GM23338 (cell line): Measurements from ENCODE around the gene CMIP. TPM values are rescaled to one million over a fixed set of nuclear protein-coding genes. Genes with fewer than 3 reads are reported as not detected.

Experiments
- ATAC-seq: fragments of 200-7000 bp; cut with Tn5 transposase; 3 replicates; pipeline ENCODE4 v1.9.1; 2020
- DNase-seq: peaks from one replicate; pipeline ENCODE4 v3.0.0-alpha.2; 2015; ENCODE audit warnings: low spot score
- H2AFZ ChIP-seq: fragments of 200-600 bp; sonication (generic); 2 replicates; pipeline ENCODE4 v1.8.0; 2016; ENCODE audit warnings: antibody characterized with exemption, mild to moderate bottlenecking, moderate library complexity
- H3F3A ChIP-seq: fragments of 200-600 bp; sonication (generic); replicated peaks from 2 replicates; pipeline ENCODE4 v1.8.0; 2017; ENCODE audit warnings: antibody characterized with exemption, mixed run types, low read depth
- H3K27ac ChIP-seq: fragments of 200-600 bp; sonication (generic); 2 replicates; pipeline ENCODE4 v1.6.1; 2016; ENCODE audit warnings: low read depth
- H3K27me3 ChIP-seq: fragments of 200-600 bp; sonication (generic); 2 replicates; pipeline ENCODE4 v1.8.0; 2016; ENCODE audit warnings: mild to moderate bottlenecking, mixed run types, moderate library complexity; ENCODE audit not compliant: insufficient read depth
- H3K36me3 ChIP-seq: fragments of 200-600 bp; sonication (generic); 2 replicates; pipeline ENCODE4 v1.8.0; 2016; ENCODE audit warnings: mild to moderate bottlenecking; ENCODE audit not compliant: insufficient read depth
- H3K4me1 ChIP-seq: fragments of 200-600 bp; sonication (generic); 2 replicates; pipeline ENCODE4 v1.8.0; 2016; ENCODE audit warnings: mild to moderate bottlenecking, moderate library complexity; ENCODE audit not compliant: insufficient read depth
- H3K4me2 ChIP-seq: fragments of 200-600 bp; sonication (generic); 2 replicates; pipeline ENCODE4 v1.7.1; 2017; ENCODE audit warnings: mixed run types
- H3K4me3 ChIP-seq: fragments of 200-600 bp; sonication (generic); 2 replicates; pipeline ENCODE4 v1.6.1; 2016; ENCODE audit warnings: mixed run types
- H3K79me2 ChIP-seq: fragments of 200-600 bp; sonication (generic); replicated peaks from 2 replicates; pipeline ENCODE4 v1.8.0; 2017; ENCODE audit warnings: mild to moderate bottlenecking; ENCODE audit not compliant: insufficient read depth
- H3K9me2 ChIP-seq: fragments of 200-600 bp; sonication (generic); 2 replicates; pipeline ENCODE4 v1.8.0; 2017; ENCODE audit not compliant: insufficient read depth
- H4K20me1 ChIP-seq: fragments of 200-600 bp; sonication (generic); replicated peaks from 2 replicates; pipeline ENCODE4 v1.8.0; 2017; ENCODE audit warnings: mild to moderate bottlenecking; ENCODE audit not compliant: insufficient read depth
- H3K27ac Mint-ChIP-seq: 2 replicates; pipeline ENCODE4 v1.8.0; 2020; ENCODE audit warnings: inconsistent platforms, mild to moderate bottlenecking, moderate library complexity, mixed read lengths
- H3K27me3 Mint-ChIP-seq: 3 replicates; pipeline ENCODE4 v1.8.0; 2022; ENCODE audit warnings: low read depth, mild to moderate bottlenecking, moderate library complexity, mixed read lengths, inconsistent platforms; ENCODE audit not compliant: insufficient read depth, poor library complexity
- H3K36me3 Mint-ChIP-seq: 3 replicates; pipeline ENCODE4 v1.8.0; 2021; ENCODE audit warnings: low read depth, mild to moderate bottlenecking, inconsistent platforms, moderate library complexity, mixed read lengths
- H3K4me1 Mint-ChIP-seq: 3 replicates; pipeline ENCODE4 v1.8.0; 2020; ENCODE audit warnings: mild to moderate bottlenecking, inconsistent platforms, mixed read lengths
- H3K4me3 Mint-ChIP-seq: 3 replicates; pipeline ENCODE4 v1.8.0; 2021; ENCODE audit warnings: moderate library complexity, mild to moderate bottlenecking, inconsistent platforms, mixed read lengths
- H3K9me3 Mint-ChIP-seq: 3 replicates; pipeline ENCODE4 v1.8.0; 2020; ENCODE audit warnings: moderate library complexity, mild to moderate bottlenecking, inconsistent platforms, mixed read lengths
- CREB1 ChIP-seq: fragments of 250-450 bp; sonication (Bioruptor Pico); IDR thresholded peaks from 2 replicates; pipeline ENCODE4 v1.5.0; 2020; ENCODE audit warnings: low read depth, mild to moderate bottlenecking, moderate library complexity
- EZH2 ChIP-seq: fragments of 200-600 bp; sonication (generic); IDR thresholded peaks from one replicate; pipeline ENCODE4 v1.8.0; 2017; ENCODE audit warnings: antibody characterized with exemption, mild to moderate bottlenecking, low read depth; ENCODE audit not compliant: unreplicated experiment
- EZH2phosphoT487 ChIP-seq: fragments of 200-600 bp; sonication (generic); IDR thresholded peaks from one replicate; pipeline ENCODE4 v1.8.1; 2018; ENCODE audit warnings: antibody characterized with exemption; ENCODE audit not compliant: unreplicated experiment
- JUNB ChIP-seq: IDR thresholded peaks from one replicate; pipeline ENCODE4 v1.6.1; 2016; ENCODE audit warnings: antibody characterized with exemption; ENCODE audit not compliant: unreplicated experiment
- NANOG ChIP-seq: IDR thresholded peaks from 2 replicates; pipeline ENCODE4 v1.6.1; 2016; ENCODE audit warnings: antibody characterized with exemption, borderline replicate concordance
- POLR2AphosphoS5 ChIP-seq: IDR thresholded peaks from 2 replicates; pipeline ENCODE4 v1.6.1; 2016; ENCODE audit warnings: antibody characterized with exemption, low read depth
- STAT1 ChIP-seq: IDR thresholded peaks from one replicate; pipeline ENCODE4 v1.6.1; 2016; ENCODE audit warnings: antibody characterized with exemption; ENCODE audit not compliant: unreplicated experiment
- ZNF114 ChIP-seq: fragments of 250-450 bp; sonication (Bioruptor Pico); IDR thresholded peaks from 2 replicates; pipeline ENCODE4 v1.5.0; 2020; ENCODE audit warnings: mild to moderate bottlenecking, moderate library complexity
- ZNF331 ChIP-seq: fragments of 250-450 bp; sonication (Bioruptor Pico); IDR thresholded peaks from 2 replicates; pipeline ENCODE4 v1.5.0; 2020; ENCODE audit warnings: low read depth, mild to moderate bottlenecking, moderate library complexity
- polyA plus RNA-seq: library from polyadenylated mRNA; unstranded; fragments of >200 nt; fragmentation: Nextera tagmentation; extraction: Ambion mirVana; gene quantifications from 2 replicates; pipeline ENCODE4 v1.2.1, GENCODE V29; 2016
- total RNA-seq: library from RNA; depleted of rRNA; stranded (reverse); fragments of >200 nt; shearing (Covaris generic); gene quantifications from 2 replicates; pipeline ENCODE4 v1.2.3, GENCODE V29; 2014
- TF ChIP-seq, protein P1 (sequence below): IDR thresholded peaks from 2 replicates; pipeline ENCODE4 v1.6.1; 2016; ENCODE audit warnings: antibody characterized with exemption
- TF ChIP-seq, protein P2 (sequence below): IDR thresholded peaks from one replicate; pipeline ENCODE4 v1.6.1; 2018; ENCODE audit warnings: antibody characterized with exemption; ENCODE audit not compliant: unreplicated experiment
- TF ChIP-seq, protein P3 (sequence below), 2 experiments: fragments of 200-600 bp in 1 of 2; sonication (generic) in 1 of 2; conservative IDR thresholded peaks; 2 replicates each; pipeline versions ENCODE4 v1.5.1 to v1.6.1; 2016 to 2017; ENCODE audit warnings: antibody characterized with exemption in 2 of 2, low read depth in 2 of 2, mild to moderate bottlenecking in 2 of 2, moderate library complexity in 1 of 2
- TF ChIP-seq, protein P4 (sequence below): fragments of 250-450 bp; sonication (Bioruptor Pico); IDR thresholded peaks from 2 replicates; pipeline ENCODE4 v1.5.0; 2020; ENCODE audit warnings: mild to moderate bottlenecking, moderate library complexity

CMIP gene
- total and polyA plus RNA-seq, 2 experiments from 2014 or later = 9.5 to 62.3 TPM

DNA sequence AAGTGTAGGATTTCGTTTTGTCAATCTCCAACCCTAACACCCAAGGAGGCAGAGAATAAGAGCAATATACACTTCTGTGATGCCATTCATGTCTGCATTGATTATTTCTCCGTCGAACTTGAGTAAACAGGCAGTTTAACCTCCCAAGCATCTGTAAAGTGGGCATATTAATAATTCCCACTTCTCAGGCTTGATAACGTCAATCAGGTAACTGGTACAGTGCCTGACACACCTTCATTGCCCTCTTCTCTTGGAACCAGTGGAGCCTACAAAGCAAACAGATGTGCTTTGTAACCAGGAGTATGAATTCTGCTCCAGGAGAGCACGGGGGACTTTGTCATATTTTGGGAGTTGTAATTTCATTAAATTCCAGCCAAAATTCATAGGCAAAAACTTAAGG, 302.0 kb downstream of the CMIP start:
- Mint-ChIP-seq H3K27me3 (peaks cover 5% of the 10 kb centered on the region), H3K4me3 (peak overlapping the region; percentile 79), H3K9me3 (no peaks in the 10 kb centered on the region), H3K27ac (peak overlapping the region; percentile 59; the same call in 1 of the 2 replicates), H3K36me3 (no peaks in the 10 kb centered on the region), H3K4me1 (peaks cover 18% of the 10 kb centered on the region; the same call in 2 of the 3 replicates)
- H3K4me1 ChIP-seq = peaks cover 14% of the 10 kb centered on the region; the same call in 1 of the 2 replicates
- DNase-seq (no peak), ATAC-seq (no peak)
- peak overlapping the region; percentile 60 for H3K4me3 ChIP-seq
- H2AFZ ChIP-seq = peak overlapping the region; percentile 98
- no peak overlapping the region for H3K27ac ChIP-seq
- H4K20me1 ChIP-seq = no peaks in the 10 kb centered on the region; the same call in 1 of the 2 replicates
- H3K36me3 ChIP-seq = no peaks in the 10 kb centered on the region
- H3F3A ChIP-seq = no peaks in the 10 kb centered on the region
- TF ChIP-seq ZNF114 (no peak), EZH2phosphoT487 (no peak), CREB1 (CRISPR knock-in tag) (no peak), JUNB (no peak), NANOG (no peak), EZH2 (no peak), ZNF331 (no peak), STAT1 (no peak), POLR2AphosphoS5 (no peak)
- TF ChIP-seq, protein P1, sequence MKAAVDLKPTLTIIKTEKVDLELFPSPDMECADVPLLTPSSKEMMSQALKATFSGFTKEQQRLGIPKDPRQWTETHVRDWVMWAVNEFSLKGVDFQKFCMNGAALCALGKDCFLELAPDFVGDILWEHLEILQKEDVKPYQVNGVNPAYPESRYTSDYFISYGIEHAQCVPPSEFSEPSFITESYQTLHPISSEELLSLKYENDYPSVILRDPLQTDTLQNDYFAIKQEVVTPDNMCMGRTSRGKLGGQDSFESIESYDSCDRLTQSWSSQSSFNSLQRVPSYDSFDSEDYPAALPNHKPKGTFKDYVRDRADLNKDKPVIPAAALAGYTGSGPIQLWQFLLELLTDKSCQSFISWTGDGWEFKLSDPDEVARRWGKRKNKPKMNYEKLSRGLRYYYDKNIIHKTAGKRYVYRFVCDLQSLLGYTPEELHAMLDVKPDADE = no peak
- TF ChIP-seq, protein P2, sequence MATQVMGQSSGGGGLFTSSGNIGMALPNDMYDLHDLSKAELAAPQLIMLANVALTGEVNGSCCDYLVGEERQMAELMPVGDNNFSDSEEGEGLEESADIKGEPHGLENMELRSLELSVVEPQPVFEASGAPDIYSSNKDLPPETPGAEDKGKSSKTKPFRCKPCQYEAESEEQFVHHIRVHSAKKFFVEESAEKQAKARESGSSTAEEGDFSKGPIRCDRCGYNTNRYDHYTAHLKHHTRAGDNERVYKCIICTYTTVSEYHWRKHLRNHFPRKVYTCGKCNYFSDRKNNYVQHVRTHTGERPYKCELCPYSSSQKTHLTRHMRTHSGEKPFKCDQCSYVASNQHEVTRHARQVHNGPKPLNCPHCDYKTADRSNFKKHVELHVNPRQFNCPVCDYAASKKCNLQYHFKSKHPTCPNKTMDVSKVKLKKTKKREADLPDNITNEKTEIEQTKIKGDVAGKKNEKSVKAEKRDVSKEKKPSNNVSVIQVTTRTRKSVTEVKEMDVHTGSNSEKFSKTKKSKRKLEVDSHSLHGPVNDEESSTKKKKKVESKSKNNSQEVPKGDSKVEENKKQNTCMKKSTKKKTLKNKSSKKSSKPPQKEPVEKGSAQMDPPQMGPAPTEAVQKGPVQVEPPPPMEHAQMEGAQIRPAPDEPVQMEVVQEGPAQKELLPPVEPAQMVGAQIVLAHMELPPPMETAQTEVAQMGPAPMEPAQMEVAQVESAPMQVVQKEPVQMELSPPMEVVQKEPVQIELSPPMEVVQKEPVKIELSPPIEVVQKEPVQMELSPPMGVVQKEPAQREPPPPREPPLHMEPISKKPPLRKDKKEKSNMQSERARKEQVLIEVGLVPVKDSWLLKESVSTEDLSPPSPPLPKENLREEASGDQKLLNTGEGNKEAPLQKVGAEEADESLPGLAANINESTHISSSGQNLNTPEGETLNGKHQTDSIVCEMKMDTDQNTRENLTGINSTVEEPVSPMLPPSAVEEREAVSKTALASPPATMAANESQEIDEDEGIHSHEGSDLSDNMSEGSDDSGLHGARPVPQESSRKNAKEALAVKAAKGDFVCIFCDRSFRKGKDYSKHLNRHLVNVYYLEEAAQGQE = no peak
- TF ChIP-seq, protein P3, sequence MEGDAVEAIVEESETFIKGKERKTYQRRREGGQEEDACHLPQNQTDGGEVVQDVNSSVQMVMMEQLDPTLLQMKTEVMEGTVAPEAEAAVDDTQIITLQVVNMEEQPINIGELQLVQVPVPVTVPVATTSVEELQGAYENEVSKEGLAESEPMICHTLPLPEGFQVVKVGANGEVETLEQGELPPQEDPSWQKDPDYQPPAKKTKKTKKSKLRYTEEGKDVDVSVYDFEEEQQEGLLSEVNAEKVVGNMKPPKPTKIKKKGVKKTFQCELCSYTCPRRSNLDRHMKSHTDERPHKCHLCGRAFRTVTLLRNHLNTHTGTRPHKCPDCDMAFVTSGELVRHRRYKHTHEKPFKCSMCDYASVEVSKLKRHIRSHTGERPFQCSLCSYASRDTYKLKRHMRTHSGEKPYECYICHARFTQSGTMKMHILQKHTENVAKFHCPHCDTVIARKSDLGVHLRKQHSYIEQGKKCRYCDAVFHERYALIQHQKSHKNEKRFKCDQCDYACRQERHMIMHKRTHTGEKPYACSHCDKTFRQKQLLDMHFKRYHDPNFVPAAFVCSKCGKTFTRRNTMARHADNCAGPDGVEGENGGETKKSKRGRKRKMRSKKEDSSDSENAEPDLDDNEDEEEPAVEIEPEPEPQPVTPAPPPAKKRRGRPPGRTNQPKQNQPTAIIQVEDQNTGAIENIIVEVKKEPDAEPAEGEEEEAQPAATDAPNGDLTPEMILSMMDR (conservative IDR thresholded peaks at IDR 0.05; ENCODE audit: low read depth in 2 of 2) = no peak
- TF ChIP-seq, protein P4, sequence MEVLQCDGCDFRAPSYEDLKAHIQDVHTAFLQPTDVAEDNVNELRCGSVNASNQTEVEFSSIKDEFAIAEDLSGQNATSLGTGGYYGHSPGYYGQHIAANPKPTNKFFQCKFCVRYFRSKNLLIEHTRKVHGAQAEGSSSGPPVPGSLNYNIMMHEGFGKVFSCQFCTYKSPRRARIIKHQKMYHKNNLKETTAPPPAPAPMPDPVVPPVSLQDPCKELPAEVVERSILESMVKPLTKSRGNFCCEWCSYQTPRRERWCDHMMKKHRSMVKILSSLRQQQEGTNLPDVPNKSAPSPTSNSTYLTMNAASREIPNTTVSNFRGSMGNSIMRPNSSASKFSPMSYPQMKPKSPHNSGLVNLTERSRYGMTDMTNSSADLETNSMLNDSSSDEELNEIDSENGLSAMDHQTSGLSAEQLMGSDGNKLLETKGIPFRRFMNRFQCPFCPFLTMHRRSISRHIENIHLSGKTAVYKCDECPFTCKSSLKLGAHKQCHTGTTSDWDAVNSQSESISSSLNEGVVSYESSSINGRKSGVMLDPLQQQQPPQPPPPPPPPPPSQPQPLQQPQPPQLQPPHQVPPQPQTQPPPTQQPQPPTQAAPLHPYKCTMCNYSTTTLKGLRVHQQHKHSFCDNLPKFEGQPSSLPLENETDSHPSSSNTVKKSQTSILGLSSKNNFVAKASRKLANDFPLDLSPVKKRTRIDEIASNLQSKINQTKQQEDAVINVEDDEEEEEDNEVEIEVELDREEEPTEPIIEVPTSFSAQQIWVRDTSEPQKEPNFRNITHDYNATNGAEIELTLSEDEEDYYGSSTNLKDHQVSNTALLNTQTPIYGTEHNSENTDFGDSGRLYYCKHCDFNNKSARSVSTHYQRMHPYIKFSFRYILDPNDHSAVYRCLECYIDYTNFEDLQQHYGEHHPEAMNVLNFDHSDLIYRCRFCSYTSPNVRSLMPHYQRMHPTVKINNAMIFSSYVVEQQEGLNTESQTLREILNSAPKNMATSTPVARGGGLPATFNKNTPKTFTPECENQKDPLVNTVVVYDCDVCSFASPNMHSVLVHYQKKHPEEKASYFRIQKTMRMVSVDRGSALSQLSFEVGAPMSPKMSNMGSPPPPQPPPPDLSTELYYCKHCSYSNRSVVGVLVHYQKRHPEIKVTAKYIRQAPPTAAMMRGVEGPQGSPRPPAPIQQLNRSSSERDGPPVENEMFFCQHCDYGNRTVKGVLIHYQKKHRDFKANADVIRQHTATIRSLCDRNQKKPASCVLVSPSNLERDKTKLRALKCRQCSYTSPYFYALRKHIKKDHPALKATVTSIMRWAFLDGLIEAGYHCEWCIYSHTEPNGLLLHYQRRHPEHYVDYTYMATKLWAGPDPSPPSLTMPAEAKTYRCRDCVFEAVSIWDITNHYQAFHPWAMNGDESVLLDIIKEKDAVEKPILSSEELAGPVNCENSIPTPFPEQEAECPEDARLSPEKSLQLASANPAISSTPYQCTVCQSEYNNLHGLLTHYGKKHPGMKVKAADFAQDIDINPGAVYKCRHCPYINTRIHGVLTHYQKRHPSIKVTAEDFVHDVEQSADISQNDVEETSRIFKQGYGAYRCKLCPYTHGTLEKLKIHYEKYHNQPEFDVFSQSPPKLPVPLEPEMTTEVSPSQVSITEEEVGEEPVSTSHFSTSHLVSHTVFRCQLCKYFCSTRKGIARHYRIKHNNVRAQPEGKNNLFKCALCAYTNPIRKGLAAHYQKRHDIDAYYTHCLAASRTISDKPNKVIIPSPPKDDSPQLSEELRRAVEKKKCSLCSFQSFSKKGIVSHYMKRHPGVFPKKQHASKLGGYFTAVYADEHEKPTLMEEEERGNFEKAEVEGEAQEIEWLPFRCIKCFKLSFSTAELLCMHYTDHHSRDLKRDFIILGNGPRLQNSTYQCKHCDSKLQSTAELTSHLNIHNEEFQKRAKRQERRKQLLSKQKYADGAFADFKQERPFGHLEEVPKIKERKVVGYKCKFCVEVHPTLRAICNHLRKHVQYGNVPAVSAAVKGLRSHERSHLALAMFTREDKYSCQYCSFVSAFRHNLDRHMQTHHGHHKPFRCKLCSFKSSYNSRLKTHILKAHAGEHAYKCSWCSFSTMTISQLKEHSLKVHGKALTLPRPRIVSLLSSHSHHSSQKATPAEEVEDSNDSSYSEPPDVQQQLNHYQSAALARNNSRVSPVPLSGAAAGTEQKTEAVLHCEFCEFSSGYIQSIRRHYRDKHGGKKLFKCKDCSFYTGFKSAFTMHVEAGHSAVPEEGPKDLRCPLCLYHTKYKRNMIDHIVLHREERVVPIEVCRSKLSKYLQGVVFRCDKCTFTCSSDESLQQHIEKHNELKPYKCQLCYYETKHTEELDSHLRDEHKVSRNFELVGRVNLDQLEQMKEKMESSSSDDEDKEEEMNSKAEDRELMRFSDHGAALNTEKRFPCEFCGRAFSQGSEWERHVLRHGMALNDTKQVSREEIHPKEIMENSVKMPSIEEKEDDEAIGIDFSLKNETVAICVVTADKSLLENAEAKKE = no peak
- H3K79me2 ChIP-seq = no peaks in the 10 kb centered on the region
- H3K9me2 ChIP-seq = no peaks in the 10 kb centered on the region; the same call in 1 of the 2 replicates
- H3K27me3 ChIP-seq = no peaks in the 10 kb centered on the region
- peak overlapping the region; percentile 82 for H3K4me2 ChIP-seq
